Hepatocyte (in vitro differentiated cells): Measurements from ENCODE around the gene FAM89B. TPM values are rescaled to one million over a fixed set of nuclear protein-coding genes. Genes with fewer than 3 reads are reported as not detected.

Experiments used
- DNase-seq: peaks from one replicate; pipeline ENCODE4 v3.0.0-alpha.2; 2016; ENCODE audit warnings: low spot score
- H2AFZ ChIP-seq: fragments of 200-600 bp; sonication (generic); 2 replicates; pipeline ENCODE4 v1.6.0; 2016; ENCODE audit warnings: antibody characterized with exemption, mild to moderate bottlenecking
- H3K27ac ChIP-seq: fragments of 200-600 bp; sonication (generic); 2 replicates; pipeline ENCODE4 v1.5.1; 2016; ENCODE audit warnings: mild to moderate bottlenecking
- H3K27me3 ChIP-seq: fragments of 200-600 bp; sonication (generic); 2 replicates; pipeline ENCODE4 v1.6.1; 2016
- H3K36me3 ChIP-seq: fragments of 200-600 bp; sonication (generic); replicated peaks from 2 replicates; pipeline ENCODE4 v1.5.1; 2016; ENCODE audit warnings: low read depth; ENCODE audit not compliant: insufficient read depth
- H3K4me1 ChIP-seq: fragments of 200-600 bp; sonication (generic); 2 replicates; pipeline ENCODE4 v1.5.1; 2016; ENCODE audit warnings: mild to moderate bottlenecking, moderate library complexity; ENCODE audit not compliant: insufficient read depth
- H3K4me2 ChIP-seq: fragments of 200-600 bp; sonication (generic); 2 replicates; pipeline ENCODE4 v1.6.0; 2016
- H3K4me3 ChIP-seq: fragments of 200-600 bp; sonication (generic); 2 replicates; pipeline ENCODE4 v1.5.1; 2016; ENCODE audit warnings: mild to moderate bottlenecking
- H3K79me2 ChIP-seq: fragments of 200-600 bp; sonication (generic); 2 replicates; pipeline ENCODE4 v1.6.0; 2017; ENCODE audit warnings: mild to moderate bottlenecking
- H3K9me2 ChIP-seq: fragments of 200-600 bp; sonication (generic); replicated peaks from 2 replicates; pipeline ENCODE4 v1.6.0; 2017; ENCODE audit warnings: mild to moderate bottlenecking; ENCODE audit not compliant: insufficient read depth
- H3K9me3 ChIP-seq: fragments of 200-600 bp; sonication (generic); 2 replicates; pipeline ENCODE4 v1.5.1; 2016; ENCODE audit warnings: low read depth, mild to moderate bottlenecking
- H4K20me1 ChIP-seq: fragments of 200-600 bp; sonication (generic); 2 replicates; pipeline ENCODE4 v1.6.0; 2016; ENCODE audit warnings: mild to moderate bottlenecking; ENCODE audit not compliant: insufficient read depth, poor library complexity, severe bottlenecking
- EZH2 ChIP-seq: fragments of 200-600 bp; sonication (generic); IDR thresholded peaks from 2 replicates; pipeline ENCODE4 v1.6.1; 2016; ENCODE audit warnings: antibody characterized with exemption, mild to moderate bottlenecking, borderline replicate concordance
- EZH2phosphoT487 ChIP-seq: fragments of 200-600 bp; sonication (generic); IDR thresholded peaks from one replicate; pipeline ENCODE4 v1.6.1; 2018; ENCODE audit warnings: antibody characterized with exemption, mild to moderate bottlenecking, low read depth, moderate library complexity; ENCODE audit not compliant: unreplicated experiment, severe bottlenecking
- WGBS: methylation state at CpG from one replicate; pipeline ENCODE4 v1.1.6; 2016; ENCODE audit warnings: low lambda C conversion rate; ENCODE audit errors: missing lambda C conversion rate; 5-methylcytosine and 5-hydroxymethylcytosine counted together
- polyA plus RNA-seq: library from polyadenylated mRNA; unstranded; fragments of >200 nt; fragmentation: Nextera tagmentation; extraction: Ambion mirVana; gene quantifications from 2 replicates; pipeline ENCODE4 v1.2.1, GENCODE V29; 2016
- total RNA-seq: library from RNA; depleted of rRNA; stranded (reverse); fragments of >200 nt; gene quantifications from 2 replicates; pipeline ENCODE4 v1.2.3, GENCODE V29; 2014
- TF ChIP-seq, protein P1 (sequence below): fragments of 200-600 bp; sonication (generic); IDR thresholded peaks from 2 replicates; pipeline ENCODE4 v1.5.1; 2016; ENCODE audit warnings: antibody characterized with exemption, mild to moderate bottlenecking; ENCODE audit not compliant: poor library complexity

Gene FAM89B
- total and polyA plus RNA-seq, 2 experiments from 2014 or later = 34.1 to 112 TPM

DNA sequence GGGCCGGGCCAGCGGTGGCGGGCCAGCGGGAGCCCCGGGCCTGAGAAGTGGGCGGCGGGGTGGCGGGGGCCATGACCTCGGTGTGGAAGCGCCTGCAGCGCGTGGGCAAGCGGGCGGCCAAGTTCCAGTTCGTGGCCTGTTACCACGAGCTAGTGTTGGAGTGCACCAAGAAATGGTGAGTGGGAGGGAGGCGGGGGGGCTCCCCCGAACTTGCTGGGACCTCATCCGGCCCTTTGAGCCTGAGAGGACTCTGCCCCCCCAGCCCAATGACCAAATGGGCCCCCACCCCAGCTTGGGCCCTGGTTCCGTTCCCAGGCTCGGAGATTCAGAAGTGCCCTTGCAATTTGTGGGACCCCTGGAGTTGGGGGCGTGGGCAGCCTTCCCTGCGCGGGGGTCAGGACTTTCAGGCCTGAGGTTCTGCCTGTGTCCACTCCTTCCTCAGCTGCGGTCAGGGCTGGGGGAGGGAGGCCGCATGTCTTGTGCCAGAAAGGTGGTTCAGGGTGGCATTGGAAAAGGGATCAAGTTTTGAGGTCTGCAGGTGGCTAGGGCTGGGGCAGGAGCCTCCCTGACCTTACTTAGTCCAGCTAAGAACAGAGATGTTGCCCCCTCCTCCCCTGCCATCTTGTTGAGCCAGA lies 4.0 kb downstream of the FAM89B start:
- H3K9me2 ChIP-seq = no peaks in the 10 kb centered on the region
- H3K36me3 ChIP-seq = no peaks in the 10 kb centered on the region
- H3K4me3 ChIP-seq = peak overlapping the region; percentile 79
- H3K9me3 ChIP-seq = no peaks in the 10 kb centered on the region
- 66% methylated on average over 7 of the region's 26 CpGs for WGBS
- H3K27me3 ChIP-seq = no peaks in the 10 kb centered on the region
- no peak for TF ChIP-seq EZH2
- no peak for TF ChIP-seq EZH2phosphoT487
- TF ChIP-seq, protein P1, sequence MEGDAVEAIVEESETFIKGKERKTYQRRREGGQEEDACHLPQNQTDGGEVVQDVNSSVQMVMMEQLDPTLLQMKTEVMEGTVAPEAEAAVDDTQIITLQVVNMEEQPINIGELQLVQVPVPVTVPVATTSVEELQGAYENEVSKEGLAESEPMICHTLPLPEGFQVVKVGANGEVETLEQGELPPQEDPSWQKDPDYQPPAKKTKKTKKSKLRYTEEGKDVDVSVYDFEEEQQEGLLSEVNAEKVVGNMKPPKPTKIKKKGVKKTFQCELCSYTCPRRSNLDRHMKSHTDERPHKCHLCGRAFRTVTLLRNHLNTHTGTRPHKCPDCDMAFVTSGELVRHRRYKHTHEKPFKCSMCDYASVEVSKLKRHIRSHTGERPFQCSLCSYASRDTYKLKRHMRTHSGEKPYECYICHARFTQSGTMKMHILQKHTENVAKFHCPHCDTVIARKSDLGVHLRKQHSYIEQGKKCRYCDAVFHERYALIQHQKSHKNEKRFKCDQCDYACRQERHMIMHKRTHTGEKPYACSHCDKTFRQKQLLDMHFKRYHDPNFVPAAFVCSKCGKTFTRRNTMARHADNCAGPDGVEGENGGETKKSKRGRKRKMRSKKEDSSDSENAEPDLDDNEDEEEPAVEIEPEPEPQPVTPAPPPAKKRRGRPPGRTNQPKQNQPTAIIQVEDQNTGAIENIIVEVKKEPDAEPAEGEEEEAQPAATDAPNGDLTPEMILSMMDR = no peak
- H4K20me1 ChIP-seq = peaks cover 19% of the 10 kb centered on the region
- no peak overlapping the region for H3K27ac ChIP-seq
- peak overlapping the region; percentile 98 for H3K4me2 ChIP-seq
- peaks cover 21% of the 10 kb centered on the region for H3K79me2 ChIP-seq
- peaks cover 51% of the 10 kb centered on the region for H3K4me1 ChIP-seq
- no peak for DNase-seq
- no peak overlapping the region for H2AFZ ChIP-seq

DNA sequence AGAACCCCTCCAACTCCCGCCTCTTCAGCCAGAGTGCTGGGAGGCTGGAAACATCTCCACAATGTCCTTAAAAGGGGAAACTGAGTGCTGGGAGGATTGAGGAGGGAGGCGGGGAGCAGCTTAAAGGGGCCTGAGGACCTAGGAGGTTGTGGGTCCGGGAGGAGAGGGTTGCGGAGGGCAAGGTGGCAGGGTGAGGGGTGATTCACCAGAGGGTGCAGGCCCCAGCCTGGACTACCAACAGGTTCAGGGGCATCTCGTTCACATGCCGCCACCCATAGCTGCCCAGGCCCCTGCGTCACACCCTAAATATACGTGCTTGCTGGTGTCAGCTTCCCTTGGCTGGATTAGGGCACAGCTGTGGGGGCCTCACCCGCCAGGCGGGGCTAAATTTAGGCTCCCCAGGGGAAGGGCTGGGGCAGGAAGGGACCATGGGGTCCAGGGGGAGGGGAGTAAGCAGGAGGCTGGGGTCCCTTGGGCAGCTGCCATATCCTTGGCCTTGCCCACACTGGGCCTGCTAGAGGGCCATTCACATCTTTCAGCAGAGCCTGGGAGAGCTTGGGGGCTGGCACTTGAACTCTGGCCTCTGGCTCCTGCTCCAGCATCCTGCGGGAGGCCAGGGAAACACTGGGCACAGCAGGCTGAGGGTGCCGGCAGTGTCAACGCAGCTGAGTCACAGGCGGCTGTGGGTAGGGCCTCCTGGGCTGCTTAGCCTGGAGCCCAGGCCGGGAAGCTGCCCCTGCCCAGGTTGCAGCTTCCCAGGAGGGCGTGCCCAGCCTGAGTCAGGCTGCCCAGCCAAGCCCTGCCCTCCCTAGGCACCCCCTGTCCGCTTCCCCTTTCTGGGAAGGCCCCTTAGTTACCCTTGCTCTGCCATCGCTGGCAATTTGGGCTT lies 4.8 kb downstream of the FAM89B start:
- H3K4me1 ChIP-seq = peaks cover 43% of the 10 kb centered on the region
- peaks cover 13% of the 10 kb centered on the region for H3K79me2 ChIP-seq
- H2AFZ ChIP-seq = no peak overlapping the region

DNA sequence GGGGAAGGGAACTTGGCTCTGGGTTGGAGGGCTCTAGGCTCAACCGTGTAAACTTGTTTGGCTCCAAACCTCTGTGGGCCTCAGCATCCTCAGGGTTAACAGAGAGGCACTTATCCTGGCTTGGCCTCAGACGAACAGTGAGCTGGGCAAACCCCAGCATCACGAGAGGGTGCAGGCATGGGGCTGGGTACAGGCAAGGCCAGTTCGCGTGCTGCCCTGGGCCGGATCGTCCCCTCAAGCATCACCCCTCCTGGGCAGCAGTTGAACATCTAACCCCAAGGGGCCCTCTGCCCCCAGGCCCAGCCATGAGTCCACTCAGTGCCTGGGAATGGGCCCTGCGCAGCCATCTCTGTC lies 5.4 kb downstream of the FAM89B start:
- no peak overlapping the region for H3K4me3 ChIP-seq
- peaks cover 16% of the 10 kb centered on the region for H4K20me1 ChIP-seq
- H2AFZ ChIP-seq = no peak overlapping the region
- no peaks in the 10 kb centered on the region for H3K36me3 ChIP-seq
- H3K9me3 ChIP-seq = no peaks in the 10 kb centered on the region
- peaks cover 3% of the 10 kb centered on the region for H3K27me3 ChIP-seq
- H3K27ac ChIP-seq = no peak overlapping the region
- WGBS = 77% methylated on average over 8 of the region's 8 CpGs
- TF ChIP-seq, protein P1 = no peak
- TF ChIP-seq EZH2phosphoT487 = no peak
- TF ChIP-seq EZH2 = no peak
- peaks cover 13% of the 10 kb centered on the region for H3K79me2 ChIP-seq
- no peak for DNase-seq
- H3K4me1 ChIP-seq = peaks cover 42% of the 10 kb centered on the region
- H3K4me2 ChIP-seq = peak overlapping the region; percentile 98
- no peaks in the 10 kb centered on the region for H3K9me2 ChIP-seq

More for the DNA sequence above, 4.8 kb downstream of the FAM89B start:
- Histone ChIP-seq H3K36me3 (no peaks in the 10 kb centered on the region), H3K9me2 (no peaks in the 10 kb centered on the region), H3K27me3 (no peaks in the 10 kb centered on the region), H3K4me2 (peak overlapping the region; percentile 98), H3K4me3 (no peak overlapping the region), H3K9me3 (no peaks in the 10 kb centered on the region), H3K27ac (no peak overlapping the region), H4K20me1 (peaks cover 16% of the 10 kb centered on the region)
- TF ChIP-seq EZH2 (no peak), EZH2phosphoT487 (no peak)
- TF ChIP-seq, protein P1 = no peak
- peak; percentile 67 for DNase-seq
- WGBS = 80% methylated on average over 18 of the region's 18 CpGs
